HG02884 (cell line): ENCODE results near the gene LENG8.
"Not testable (repeated sequence)": the region's sequence is repeated elsewhere in the genome, so short reads cannot be mapped to it uniquely, and the experiment has no call there.

Source experiments
- ATAC-seq: cut with Tn5 transposase; IDR thresholded peaks from one replicate; pipeline ENCODE4 v1.9.1; 2021; ENCODE audit warnings: mild to moderate bottlenecking, moderate library complexity; ENCODE audit not compliant: unreplicated experiment

Gene LENG8

GRCh38 chr19:54439174-54439851 lies 9.7 kb upstream of the LENG8 start:
- no peak for ATAC-seq

- no peak for ATAC-seq
These were observed 8.4 kb upstream of the LENG8 start for GRCh38 chr19:54440641-54441040.

GRCh38 chr19:54444737-54445136 lies 4.3 kb upstream of the LENG8 start:
- ATAC-seq: no peak

- not testable (repeated sequence) for ATAC-seq
These were observed 2.6 kb upstream of the LENG8 start for GRCh38 chr19:54446349-54446748.

- no peak for ATAC-seq
These were observed 792 bp upstream of the LENG8 start for GRCh38 chr19:54448040-54448773.

GRCh38 chr19:54449701-54450069 lies 686 bp downstream of the LENG8 start:
- ATAC-seq: peak; percentile 5

GRCh38 chr19:54451331-54451871 lies 2.4 kb downstream of the LENG8 start:
- no peak for ATAC-seq

GRCh38 chr19:54451997-54452396 lies 3.0 kb downstream of the LENG8 start:
- ATAC-seq: no peak

GRCh38 chr19:54452626-54453025 lies 3.6 kb downstream of the LENG8 start:
- ATAC-seq: no peak

GRCh38 chr19:54453921-54454780 lies 5.2 kb downstream of the LENG8 start:
- ATAC-seq: no peak

- no peak for ATAC-seq
These were observed 6.0 kb downstream of the LENG8 start for GRCh38 chr19:54454781-54455675.

- ATAC-seq: no peak
These were observed 6.9 kb downstream of the LENG8 start for GRCh38 chr19:54455786-54456422.

- no peak for ATAC-seq
These were observed 7.7 kb downstream of the LENG8 start for GRCh38 chr19:54456423-54457373.

GRCh38 chr19:54457773-54458647 lies 9.0 kb downstream of the LENG8 start:
- ATAC-seq: no peak

GRCh38 chr19:54458648-54459281 lies 9.8 kb downstream of the LENG8 start:
- ATAC-seq: no peak

GRCh38 chr19:54459282-54460229 lies 10.6 kb downstream of the LENG8 start:
- no peak for ATAC-seq
